GM23338 (cell line): Measurements from ENCODE around the gene SAFB2. TPM values are rescaled to one million over a fixed set of nuclear protein-coding genes. Genes with fewer than 3 reads are reported as not detected.

Source experiments
- ATAC-seq: fragments of 200-7000 bp; cut with Tn5 transposase; 3 replicates; pipeline ENCODE4 v1.9.1; 2020
- DNase-seq: peaks from one replicate; pipeline ENCODE4 v3.0.0-alpha.2; 2015; ENCODE audit warnings: low spot score
- H2AFZ ChIP-seq: fragments of 200-600 bp; sonication (generic); 2 replicates; pipeline ENCODE4 v1.8.0; 2016; ENCODE audit warnings: antibody characterized with exemption, mild to moderate bottlenecking, moderate library complexity
- H3F3A ChIP-seq: fragments of 200-600 bp; sonication (generic); replicated peaks from 2 replicates; pipeline ENCODE4 v1.8.0; 2017; ENCODE audit warnings: antibody characterized with exemption, mixed run types, low read depth
- H3K27ac ChIP-seq: fragments of 200-600 bp; sonication (generic); 2 replicates; pipeline ENCODE4 v1.6.1; 2016; ENCODE audit warnings: low read depth
- H3K27me3 ChIP-seq: fragments of 200-600 bp; sonication (generic); 2 replicates; pipeline ENCODE4 v1.8.0; 2016; ENCODE audit warnings: mild to moderate bottlenecking, mixed run types, moderate library complexity; ENCODE audit not compliant: insufficient read depth
- H3K36me3 ChIP-seq: fragments of 200-600 bp; sonication (generic); 2 replicates; pipeline ENCODE4 v1.8.0; 2016; ENCODE audit warnings: mild to moderate bottlenecking; ENCODE audit not compliant: insufficient read depth
- H3K4me1 ChIP-seq: fragments of 200-600 bp; sonication (generic); 2 replicates; pipeline ENCODE4 v1.8.0; 2016; ENCODE audit warnings: mild to moderate bottlenecking, moderate library complexity; ENCODE audit not compliant: insufficient read depth
- H3K4me2 ChIP-seq: fragments of 200-600 bp; sonication (generic); 2 replicates; pipeline ENCODE4 v1.7.1; 2017; ENCODE audit warnings: mixed run types
- H3K4me3 ChIP-seq: fragments of 200-600 bp; sonication (generic); 2 replicates; pipeline ENCODE4 v1.6.1; 2016; ENCODE audit warnings: mixed run types
- H3K79me2 ChIP-seq: fragments of 200-600 bp; sonication (generic); replicated peaks from 2 replicates; pipeline ENCODE4 v1.8.0; 2017; ENCODE audit warnings: mild to moderate bottlenecking; ENCODE audit not compliant: insufficient read depth
- H3K9me2 ChIP-seq: fragments of 200-600 bp; sonication (generic); 2 replicates; pipeline ENCODE4 v1.8.0; 2017; ENCODE audit not compliant: insufficient read depth
- H4K20me1 ChIP-seq: fragments of 200-600 bp; sonication (generic); replicated peaks from 2 replicates; pipeline ENCODE4 v1.8.0; 2017; ENCODE audit warnings: mild to moderate bottlenecking; ENCODE audit not compliant: insufficient read depth
- H3K27ac Mint-ChIP-seq: 2 replicates; pipeline ENCODE4 v1.8.0; 2020; ENCODE audit warnings: inconsistent platforms, mild to moderate bottlenecking, moderate library complexity, mixed read lengths
- H3K27me3 Mint-ChIP-seq: 3 replicates; pipeline ENCODE4 v1.8.0; 2022; ENCODE audit warnings: low read depth, mild to moderate bottlenecking, moderate library complexity, mixed read lengths, inconsistent platforms; ENCODE audit not compliant: insufficient read depth, poor library complexity
- H3K36me3 Mint-ChIP-seq: 3 replicates; pipeline ENCODE4 v1.8.0; 2021; ENCODE audit warnings: low read depth, mild to moderate bottlenecking, inconsistent platforms, moderate library complexity, mixed read lengths
- H3K4me1 Mint-ChIP-seq: 3 replicates; pipeline ENCODE4 v1.8.0; 2020; ENCODE audit warnings: mild to moderate bottlenecking, inconsistent platforms, mixed read lengths
- H3K4me3 Mint-ChIP-seq: 3 replicates; pipeline ENCODE4 v1.8.0; 2021; ENCODE audit warnings: moderate library complexity, mild to moderate bottlenecking, inconsistent platforms, mixed read lengths
- H3K9me3 Mint-ChIP-seq: 3 replicates; pipeline ENCODE4 v1.8.0; 2020; ENCODE audit warnings: moderate library complexity, mild to moderate bottlenecking, inconsistent platforms, mixed read lengths
- CREB1 ChIP-seq: fragments of 250-450 bp; sonication (Bioruptor Pico); IDR thresholded peaks from 2 replicates; pipeline ENCODE4 v1.5.0; 2020; ENCODE audit warnings: low read depth, mild to moderate bottlenecking, moderate library complexity
- CTCF ChIP-seq, 2 experiments: fragments of 200-600 bp in 1 of 2; sonication (generic) in 1 of 2; conservative IDR thresholded peaks; 2 replicates each; pipeline versions ENCODE4 v1.5.1 to v1.6.1; 2016 to 2017; ENCODE audit warnings: antibody characterized with exemption in 2 of 2, low read depth in 2 of 2, mild to moderate bottlenecking in 2 of 2, moderate library complexity in 1 of 2
- ETS1 ChIP-seq: IDR thresholded peaks from 2 replicates; pipeline ENCODE4 v1.6.1; 2016; ENCODE audit warnings: antibody characterized with exemption
- EZH2 ChIP-seq: fragments of 200-600 bp; sonication (generic); IDR thresholded peaks from one replicate; pipeline ENCODE4 v1.8.0; 2017; ENCODE audit warnings: antibody characterized with exemption, mild to moderate bottlenecking, low read depth; ENCODE audit not compliant: unreplicated experiment
- EZH2phosphoT487 ChIP-seq: fragments of 200-600 bp; sonication (generic); IDR thresholded peaks from one replicate; pipeline ENCODE4 v1.8.1; 2018; ENCODE audit warnings: antibody characterized with exemption; ENCODE audit not compliant: unreplicated experiment
- JUNB ChIP-seq: IDR thresholded peaks from one replicate; pipeline ENCODE4 v1.6.1; 2016; ENCODE audit warnings: antibody characterized with exemption; ENCODE audit not compliant: unreplicated experiment
- NANOG ChIP-seq: IDR thresholded peaks from 2 replicates; pipeline ENCODE4 v1.6.1; 2016; ENCODE audit warnings: antibody characterized with exemption, borderline replicate concordance
- POLR2AphosphoS5 ChIP-seq: IDR thresholded peaks from 2 replicates; pipeline ENCODE4 v1.6.1; 2016; ENCODE audit warnings: antibody characterized with exemption, low read depth
- REST ChIP-seq: IDR thresholded peaks from one replicate; pipeline ENCODE4 v1.6.1; 2018; ENCODE audit warnings: antibody characterized with exemption; ENCODE audit not compliant: unreplicated experiment
- STAT1 ChIP-seq: IDR thresholded peaks from one replicate; pipeline ENCODE4 v1.6.1; 2016; ENCODE audit warnings: antibody characterized with exemption; ENCODE audit not compliant: unreplicated experiment
- ZNF114 ChIP-seq: fragments of 250-450 bp; sonication (Bioruptor Pico); IDR thresholded peaks from 2 replicates; pipeline ENCODE4 v1.5.0; 2020; ENCODE audit warnings: mild to moderate bottlenecking, moderate library complexity
- ZNF331 ChIP-seq: fragments of 250-450 bp; sonication (Bioruptor Pico); IDR thresholded peaks from 2 replicates; pipeline ENCODE4 v1.5.0; 2020; ENCODE audit warnings: low read depth, mild to moderate bottlenecking, moderate library complexity
- ZNF462 ChIP-seq: fragments of 250-450 bp; sonication (Bioruptor Pico); IDR thresholded peaks from 2 replicates; pipeline ENCODE4 v1.5.0; 2020; ENCODE audit warnings: mild to moderate bottlenecking, moderate library complexity
- polyA plus RNA-seq: library from polyadenylated mRNA; unstranded; fragments of >200 nt; fragmentation: Nextera tagmentation; extraction: Ambion mirVana; gene quantifications from 2 replicates; pipeline ENCODE4 v1.2.1, GENCODE V29; 2016
- total RNA-seq: library from RNA; depleted of rRNA; stranded (reverse); fragments of >200 nt; shearing (Covaris generic); gene quantifications from 2 replicates; pipeline ENCODE4 v1.2.3, GENCODE V29; 2014

The SAFB2 gene
- total and polyA plus RNA-seq, 2 experiments from 2014 or later: 37.7 to 102 TPM

- Histone ChIP-seq H4K20me1 (peaks cover 10% of the 10 kb centered on the region; the same call in 1 of the 2 replicates), H3K27me3 (no peaks in the 10 kb centered on the region), H3F3A (0 out of 2 replicates have a peak, but pooled peaks cover 2% of the 10 kb centered on the region), H3K36me3 (peaks cover 27% of the 10 kb centered on the region), H2AFZ (no peak overlapping the region), H3K27ac (no peak overlapping the region), H3K4me1 (no peaks in the 10 kb centered on the region), H3K4me3 (no peak overlapping the region), H3K9me2 (no peaks in the 10 kb centered on the region), H3K4me2 (no peak overlapping the region), H3K79me2 (no peaks in the 10 kb centered on the region; the same call in 1 of the 2 replicates)
- H3K9me3 Mint-ChIP-seq: no peaks in the 10 kb centered on the region; the same call in 2 of the 3 replicates
- H3K36me3 Mint-ChIP-seq: peaks cover 79% of the 10 kb centered on the region
- ATAC-seq: no peak
- TF ChIP-seq JUNB (no peak), NANOG (no peak), ZNF462 (CRISPR knock-in tag) (no peak), REST (no peak), POLR2AphosphoS5 (no peak), CTCF (conservative IDR thresholded peaks at IDR 0.05; ENCODE audit: low read depth in 2 of 2) (no peak), EZH2phosphoT487 (no peak), CREB1 (no peak), STAT1 (no peak), ZNF114 (CRISPR knock-in tag) (no peak), ZNF331 (CRISPR knock-in tag) (no peak), EZH2 (no peak), ETS1 (no peak)
- peaks cover 8% of the 10 kb centered on the region for H3K27me3 Mint-ChIP-seq
- peaks cover 20% of the 10 kb centered on the region for H3K4me1 Mint-ChIP-seq
- DNase-seq: no peak
- H3K27ac Mint-ChIP-seq: no peak overlapping the region
- H3K4me3 Mint-ChIP-seq: no peak overlapping the region
These were observed 31.1 kb downstream of the SAFB2 start for GRCh38 chr19:5591476-5591875.
